Omental fat pad (tissue), 4 donors: ENCODE results near the gene COL6A2. TPM values are rescaled to one million over a fixed set of nuclear protein-coding genes. Genes with fewer than 3 reads are reported as not detected.
"Not testable (repeated sequence)": the region's sequence is repeated elsewhere in the genome, so short reads cannot be mapped to it uniquely, and the experiment has no call there.

Source experiments
- ATAC-seq: fragments of 150-250 bp; one replicate; pipeline ENCODE4 v1.9.1; 2016; ENCODE audit warnings: mild to moderate bottlenecking, moderate library complexity; ENCODE audit not compliant: low FRiP score
- DNase-seq: peaks from one replicate; pipeline ENCODE4 v3.0.0-alpha.2; 2019; ENCODE audit warnings: low spot score
- CTCF ChIP-seq, 3 donors: fragments of 450-650 bp; IDR thresholded peaks; one replicate each; pipeline ENCODE4 v1.5.1; 2016 to 2017; ENCODE audit warnings: antibody characterized with exemption in 3 of 3, mild to moderate bottlenecking in 3 of 3, moderate library complexity in 2 of 3
- total RNA-seq, 4 donors: library from RNA; depleted of rRNA; stranded (reverse); fragments of >200 nt; gene quantifications; one replicate each; pipeline ENCODE4 v1.1.0, GENCODE V29; 2016

Gene COL6A2
- total RNA-seq, 4 donors from 2014 or later, result 480 to 1,153 (median 616) TPM

GRCh38 chr21:46069719-46070279, 28.1 kb upstream of the COL6A2 start:
- no peak for DNase-seq
- no peak for ATAC-seq
- no peak for TF ChIP-seq CTCF (IDR thresholded peaks at IDR 0.05)

DNA sequence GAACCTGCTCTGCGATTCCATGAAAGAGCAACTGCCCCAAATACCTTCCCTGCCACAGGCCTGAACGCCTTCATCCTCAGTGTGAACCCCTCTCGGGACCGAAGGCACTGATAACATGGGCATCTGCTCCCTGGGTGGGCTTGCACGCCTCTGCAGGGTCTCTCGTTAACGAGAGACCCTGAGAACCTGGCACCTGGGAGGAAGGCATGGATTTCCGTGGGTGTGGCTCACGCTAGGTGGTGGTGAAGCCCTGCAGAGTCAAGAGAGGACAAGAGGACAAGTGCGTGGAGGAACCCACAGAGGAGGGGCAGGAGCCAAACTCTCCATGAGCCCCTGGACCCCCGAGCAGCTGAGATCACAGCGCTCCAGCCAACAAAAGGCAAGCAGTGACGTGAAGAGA, 26.8 kb upstream of the COL6A2 start:
- no peak for ATAC-seq
- DNase-seq, result peak; percentile 14
- no peak for TF ChIP-seq CTCF (IDR thresholded peaks at IDR 0.05)

DNA sequence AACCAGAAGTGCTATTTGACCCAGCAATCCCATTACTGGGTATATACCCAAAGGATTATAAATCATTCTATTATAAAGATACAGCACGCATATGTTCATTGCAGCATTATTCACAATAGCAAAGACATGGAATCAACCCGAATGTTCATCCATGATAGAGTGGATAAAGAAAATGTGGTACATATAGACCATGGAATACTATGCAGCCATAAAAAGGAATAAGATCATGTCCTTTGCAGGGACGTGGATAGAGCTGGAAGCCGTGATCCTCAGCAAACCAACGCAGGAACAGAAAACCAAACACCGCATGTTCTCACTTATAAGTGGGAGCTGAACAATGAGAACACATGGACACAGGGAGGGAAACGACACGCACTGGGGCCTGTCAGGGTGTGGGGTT, 21.2 kb upstream of the COL6A2 start:
- not testable (repeated sequence) for ATAC-seq, DNase-seq

- no peak for DNase-seq
- no peak for TF ChIP-seq CTCF (IDR thresholded peaks at IDR 0.05)
- no peak for ATAC-seq
These were observed 20.2 kb upstream of the COL6A2 start for GRCh38 chr21:46077674-46078101.

DNA sequence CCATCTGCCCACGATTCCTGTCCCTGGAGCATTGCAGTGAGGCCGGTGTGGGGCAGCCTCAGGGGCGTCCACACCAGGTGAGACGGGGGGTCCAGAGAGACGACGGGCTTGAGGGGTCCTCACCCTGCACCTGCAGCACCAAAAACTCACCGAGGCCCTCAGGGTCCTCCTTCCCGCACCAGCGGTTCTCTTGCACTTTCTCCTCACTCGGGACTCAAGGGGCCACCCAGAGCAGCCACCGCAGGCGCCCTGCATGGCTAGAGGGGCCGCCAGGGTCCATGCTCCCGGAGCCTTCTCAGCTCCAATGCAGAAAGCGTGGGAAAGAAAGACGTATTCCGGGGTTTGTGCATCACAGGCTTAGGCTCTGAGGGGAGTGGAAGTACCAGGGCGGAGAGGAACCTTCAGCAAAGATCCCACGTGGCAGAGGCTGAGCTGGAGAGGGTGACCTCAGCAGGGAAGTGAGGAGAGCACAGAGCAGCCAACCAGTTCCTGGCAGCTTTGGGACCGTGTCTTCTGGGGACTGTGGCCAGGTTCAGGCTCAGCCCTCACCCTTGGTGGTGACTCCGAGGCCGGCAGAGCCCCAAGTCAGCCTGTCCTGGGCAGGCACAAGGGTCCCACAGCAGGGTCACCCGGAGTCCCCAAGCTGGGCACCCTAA, 19.5 kb upstream of the COL6A2 start:
- ATAC-seq (no peak), DNase-seq (peak; percentile 13)
- no peak for TF ChIP-seq CTCF (IDR thresholded peaks at IDR 0.05)

DNA sequence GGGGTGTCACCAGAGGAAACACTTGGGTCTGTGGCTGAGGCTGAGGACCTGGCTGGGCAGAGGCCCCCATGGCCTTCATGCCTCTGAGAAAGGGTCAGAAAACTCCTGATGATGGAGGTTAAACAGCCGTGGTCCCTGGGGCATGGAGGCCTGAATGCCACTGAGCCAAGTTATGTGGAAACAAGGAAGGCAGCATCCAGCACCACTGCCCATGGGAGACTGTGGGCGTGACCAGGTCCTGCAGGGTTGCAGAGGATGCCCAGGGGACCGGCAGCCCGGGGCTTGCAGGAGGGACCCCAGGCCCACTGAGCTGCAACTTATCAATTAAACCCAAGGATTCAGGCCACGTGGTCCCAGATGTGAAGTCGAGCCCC, 18.9 kb upstream of the COL6A2 start:
- DNase-seq (peak; percentile 21), ATAC-seq (no peak)
- TF ChIP-seq CTCF (IDR thresholded peaks at IDR 0.05), result no peak

DNA sequence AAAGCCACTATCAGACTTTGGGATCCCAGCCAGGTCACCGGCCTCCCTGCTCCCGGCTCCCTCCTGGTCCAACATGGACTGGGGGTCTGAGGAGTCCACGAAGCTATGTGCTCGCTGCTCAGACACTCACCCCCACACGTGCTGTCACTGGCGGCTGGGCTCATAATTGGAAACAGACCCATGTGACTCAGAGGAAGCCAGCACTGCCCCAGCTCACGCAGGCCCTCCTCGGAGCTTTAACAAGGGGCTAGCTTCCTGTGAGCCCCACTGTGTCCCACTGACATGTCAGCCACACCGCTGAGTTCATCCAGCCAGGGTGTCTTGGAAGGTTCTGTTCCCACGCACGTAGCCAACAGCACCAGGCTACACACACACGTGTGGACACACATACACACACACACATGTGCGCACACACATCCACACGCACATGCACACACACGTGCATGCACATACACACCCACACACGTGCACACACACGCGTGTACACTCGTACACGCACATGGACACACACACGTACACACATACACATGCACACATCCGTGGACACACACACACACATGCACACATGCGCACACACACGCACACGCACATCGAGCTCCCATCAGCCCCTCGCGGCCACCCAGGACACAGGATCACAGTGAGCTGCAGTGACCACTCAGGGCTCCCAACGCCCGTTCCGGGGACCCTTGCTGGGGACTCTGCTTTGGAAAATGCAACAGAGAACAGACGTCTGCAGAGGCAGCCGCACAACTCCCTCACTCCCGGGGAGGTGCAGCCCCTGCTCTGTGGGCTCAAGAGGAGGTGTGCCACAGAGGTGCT, 18.4 kb upstream of the COL6A2 start:
- DNase-seq (peak; percentile 23), ATAC-seq (no peak)
- TF ChIP-seq CTCF (IDR thresholded peaks at IDR 0.05), result no peak
